Activated B cell treated with CpG ODN at 0.5 μM for 24 hours (primary cell): ENCODE data around the gene PIM3. TPM values are rescaled to one million over a fixed set of nuclear protein-coding genes. Genes with fewer than 3 reads are reported as not detected.
"Not testable (repeated sequence)": the region's sequence is repeated elsewhere in the genome, so short reads cannot be mapped to it uniquely, and the experiment has no call there.

Experiments used
- ATAC-seq: fragments of 200-7000 bp; cut with Tn5 transposase; one replicate; pipeline ENCODE4 v1.10.0; 2021; ENCODE audit warnings: low read depth, mild to moderate bottlenecking, moderate library complexity
- CTCF ChIA-PET: fragments of 350-600 bp; sonication (Branson Sonifier 250); formaldehyde crosslinking; loops from one replicate; lab custom pipeline; 2021; ENCODE audit warnings: antibody characterized with exemption; lab: Charles Lee
- POLR2A ChIA-PET: fragments of 350-600 bp; sonication (Branson Sonifier 250); formaldehyde crosslinking; loops from one replicate; lab custom pipeline; 2021; ENCODE audit warnings: antibody characterized with exemption; lab: Charles Lee
- DNase-seq: peaks from one replicate; pipeline ENCODE4 v3.0.0; 2022
- H3K27ac Mint-ChIP-seq: one replicate; pipeline ENCODE4 v1.8.0; 2020; ENCODE audit warnings: mixed read lengths
- H3K27me3 Mint-ChIP-seq: one replicate; pipeline ENCODE4 v1.8.0; 2021; ENCODE audit warnings: mixed read lengths
- H3K36me3 Mint-ChIP-seq: one replicate; pipeline ENCODE4 v1.8.0; 2021; ENCODE audit warnings: low read depth, mixed read lengths
- H3K4me1 Mint-ChIP-seq: one replicate; pipeline ENCODE4 v1.8.0; 2021; ENCODE audit warnings: mixed read lengths
- H3K4me3 Mint-ChIP-seq: one replicate; pipeline ENCODE4 v1.8.0; 2020; ENCODE audit warnings: mild to moderate bottlenecking, mixed read lengths
- H3K9me3 Mint-ChIP-seq: one replicate; pipeline ENCODE4 v1.8.0; 2020; ENCODE audit warnings: mixed read lengths
- CTCF ChIP-seq: fragments of 200-600 bp; IDR thresholded peaks from one replicate; pipeline ENCODE4 v1.8.0; 2022; ENCODE audit warnings: antibody characterized with exemption, mild to moderate bottlenecking
- intact Hi-C: fragments of 100-400 bp; cut with micrococcal nuclease; formaldehyde crosslinking; loops from one replicate; pipeline ENCODE4 v1.15.1; 2024
- total RNA-seq: library from RNA; stranded (reverse); gene quantifications from 2 replicates; pipeline ENCODE4 v1.2.3, GENCODE V29; 2022

PIM3 gene
- total RNA-seq, 1 donor from 2014 or later = 91.7 TPM

DNA sequence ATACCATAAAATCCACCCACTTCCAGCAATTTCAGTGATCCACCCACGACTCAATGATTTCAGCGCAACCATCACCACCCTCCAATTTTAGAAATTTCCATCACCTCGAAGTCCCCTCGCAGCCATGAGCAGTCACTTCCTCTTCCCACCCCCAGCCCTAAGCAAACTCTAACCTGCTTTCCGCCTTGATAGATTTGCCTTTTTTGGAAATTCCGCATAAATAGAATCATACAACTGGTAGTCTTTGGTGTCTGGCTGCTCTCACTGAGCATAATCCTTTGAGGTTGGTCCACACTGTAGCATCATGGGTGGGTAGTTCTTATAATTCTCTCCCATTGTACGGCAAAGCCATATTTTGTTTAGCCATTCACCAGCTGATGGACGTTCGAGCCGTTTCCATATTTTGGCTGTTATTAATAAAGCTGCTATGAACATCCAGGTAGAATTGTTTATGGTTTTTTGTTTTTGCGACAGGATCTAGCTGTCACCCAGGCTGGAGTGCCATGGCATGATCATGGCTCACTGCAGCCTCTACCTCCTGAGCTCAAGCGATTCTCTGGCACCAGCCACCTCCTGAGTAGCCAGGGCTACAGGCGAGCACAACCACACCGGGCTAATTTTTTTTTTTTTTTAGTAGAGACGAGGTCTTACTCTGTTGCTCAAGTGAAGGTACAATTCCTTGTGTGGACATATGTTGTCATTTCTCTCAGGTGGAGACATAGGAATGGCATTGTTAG lies 16.0 kb downstream of the PIM3 start:
- ChIA-PET POLR2A (interaction anchor here (0.7 to 2.1 kb wide), 7 partner anchors 10 to 54 kb away, joined by 3 to 16 read pairs (median 5); partner anchors contain the start of gene PIM3), CTCF (interaction anchor here (0.8 to 1.4 kb wide), 3 partner anchors 17 to 46 kb away, joined by 3 to 6 read pairs (median 4); no protein-coding TSS in a partner anchor)
- peaks cover 8% of the 10 kb centered on the region for H3K9me3 Mint-ChIP-seq
- peak overlapping the region; percentile 60 for H3K27ac Mint-ChIP-seq
- peaks cover 25% of the 10 kb centered on the region for H3K4me1 Mint-ChIP-seq
- ATAC-seq (peak; percentile 65), DNase-seq (no peak)
- H3K27me3 Mint-ChIP-seq = no peaks in the 10 kb centered on the region
- H3K36me3 Mint-ChIP-seq = peaks cover 4% of the 10 kb centered on the region
- no peak for TF ChIP-seq CTCF
- peak overlapping the region; percentile 24 for H3K4me3 Mint-ChIP-seq
- intact Hi-C loops = loop anchor here (2.0 to 5.0 kb wide), 4 partner anchors 16 to 56 kb away; partner anchors contain the start of gene PIM3

DNA sequence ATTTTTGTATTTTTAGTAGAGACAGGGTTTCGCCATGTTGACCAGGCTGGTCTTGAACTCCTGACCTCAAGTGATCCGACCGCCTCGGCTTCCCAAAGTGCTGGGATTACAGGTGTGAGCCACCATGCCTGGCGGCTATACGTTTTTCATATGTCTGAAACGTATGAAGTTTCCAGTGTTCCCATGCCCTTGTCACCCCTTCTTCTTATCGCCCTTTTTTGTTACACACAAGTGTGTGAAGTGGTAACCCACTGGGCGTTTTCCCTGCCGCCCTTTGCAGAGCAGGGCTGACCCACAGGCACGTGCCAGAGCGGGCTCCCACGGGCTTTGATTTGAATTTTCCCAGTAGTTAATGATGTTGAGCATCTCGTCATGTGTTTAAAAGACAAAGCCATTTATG lies 17.0 kb downstream of the PIM3 start:
- ATAC-seq (no peak), DNase-seq (no peak)
- Mint-ChIP-seq H3K27me3 (peaks cover 2% of the 10 kb centered on the region), H3K9me3 (peaks cover 8% of the 10 kb centered on the region), H3K4me1 (peaks cover 27% of the 10 kb centered on the region), H3K27ac (no peak overlapping the region), H3K4me3 (no peak overlapping the region), H3K36me3 (peaks cover 4% of the 10 kb centered on the region)
- intact Hi-C loops = loop anchor here (2.0 to 5.0 kb wide), 4 partner anchors 15 to 55 kb away; partner anchors contain the start of gene PIM3
- TF ChIP-seq CTCF = no peak
- CTCF ChIA-PET = interaction anchor here (1.5 kb wide), 1 partner anchor 47 kb away, joined by 3 read pairs; no protein-coding TSS in a partner anchor
- POLR2A ChIA-PET = interaction anchor here (1.3 to 2.1 kb wide), 2 partner anchors 16 to 42 kb away, joined by 3 to 16 read pairs; no protein-coding TSS in a partner anchor

DNA sequence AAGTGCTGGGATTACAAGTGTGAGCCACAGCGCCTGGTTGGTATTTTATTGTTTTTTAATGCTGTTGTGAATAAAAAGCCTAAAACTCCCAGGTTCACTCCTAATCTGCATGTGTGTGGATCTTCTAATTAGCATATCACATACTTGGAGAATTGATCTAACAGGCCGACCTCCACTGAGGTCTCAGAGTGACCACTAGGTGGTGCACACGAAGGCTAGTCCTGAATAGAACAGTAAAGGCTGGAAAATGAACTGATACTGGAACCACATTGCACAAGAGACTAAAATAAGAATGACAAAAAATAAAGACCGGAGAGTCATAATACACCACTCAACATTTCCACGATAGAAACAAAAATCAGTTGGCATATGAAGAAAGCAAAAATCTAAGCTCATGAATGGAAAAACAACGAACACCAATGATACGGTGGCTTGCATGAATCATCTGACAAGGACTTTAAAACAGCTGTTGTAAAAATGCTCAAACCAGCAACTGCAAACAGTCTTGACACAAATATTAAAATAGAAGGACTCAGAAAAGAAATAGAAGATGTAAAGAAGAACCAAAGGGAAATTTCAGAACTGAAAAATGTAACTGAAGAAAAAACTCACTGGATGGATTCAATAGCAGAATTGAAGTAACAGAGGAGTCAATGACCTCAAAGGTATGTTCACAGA lies 19.2 kb downstream of the PIM3 start:
- Mint-ChIP-seq H3K27me3 (peaks cover 2% of the 10 kb centered on the region), H3K27ac (peak overlapping the region; percentile 14), H3K9me3 (peaks cover 8% of the 10 kb centered on the region), H3K36me3 (peaks cover 4% of the 10 kb centered on the region), H3K4me3 (no peak overlapping the region), H3K4me1 (peaks cover 33% of the 10 kb centered on the region)
- ATAC-seq = no peak
- no peak for DNase-seq
- CTCF ChIA-PET = interaction anchor here (0.6 to 1.3 kb wide), 4 partner anchors 13 to 52 kb away, joined by 3 to 6 read pairs (median 5); no protein-coding TSS in a partner anchor
- intact Hi-C loops = loop anchor here (5.0 kb wide), 2 partner anchors 38 to 53 kb away; no protein-coding TSS in a partner anchor
- POLR2A ChIA-PET = interaction anchor here (0.9 to 1.6 kb wide), 4 partner anchors 9 to 43 kb away, joined by 3 to 9 read pairs (median 6); no protein-coding TSS in a partner anchor
- TF ChIP-seq CTCF = no peak

DNA sequence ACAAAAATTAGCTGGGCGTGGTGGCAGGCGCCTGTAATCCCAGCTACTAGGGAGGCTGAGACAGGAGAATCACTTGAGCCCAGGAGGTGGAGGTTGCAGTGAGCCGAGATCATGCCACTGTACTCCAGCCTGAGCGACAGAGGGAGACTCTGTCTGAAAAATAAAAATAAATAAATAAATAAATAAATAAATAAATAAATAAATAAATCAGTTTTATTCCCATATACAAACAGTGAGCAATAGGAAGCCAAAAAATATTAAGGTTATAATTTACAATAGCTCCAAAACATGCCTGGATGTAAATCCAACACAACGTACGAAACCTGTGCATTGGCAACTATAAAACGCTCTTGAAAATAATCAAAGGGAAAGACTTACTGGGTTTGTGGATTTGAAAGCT lies 21.2 kb downstream of the PIM3 start:
- H3K4me3 Mint-ChIP-seq, ATAC-seq: not testable (repeated sequence)
- POLR2A ChIA-PET = interaction anchor here (1.4 to 3.1 kb wide), 6 partner anchors 11 to 210 kb away, joined by 3 to 25 read pairs (median 10); partner anchors contain the start of gene PIM3

More for the DNA sequence above, 21.2 kb downstream of the PIM3 start:
- intact Hi-C loops = loop anchor here (5.0 kb wide), 1 partner anchor 36 kb away; no protein-coding TSS in a partner anchor
- H3K27ac Mint-ChIP-seq, DNase-seq, H3K27me3 Mint-ChIP-seq, H3K36me3 Mint-ChIP-seq: not testable (repeated sequence)
- H3K4me1 Mint-ChIP-seq = peaks cover 18% of the 10 kb centered on the region
- H3K9me3 Mint-ChIP-seq = peaks cover 15% of the 10 kb centered on the region
- CTCF ChIA-PET = interaction anchor here (1.5 to 4.0 kb wide), 3 partner anchors 12 to 51 kb away, joined by 4 to 20 read pairs (median 10); no protein-coding TSS in a partner anchor
